WI38 (cell line): ENCODE data around the gene DNAH1.

Source experiments
- H3K4me3 ChIP-seq: 2 replicates; pipeline ENCODE4 v1.5.1; 2011; ENCODE audit warnings: low read depth, mild to moderate bottlenecking, control low read depth, low read length
- TF ChIP-seq, protein P1 (sequence below): IDR thresholded peaks from 2 replicates; pipeline ENCODE4 v1.5.1; 2012; ENCODE audit warnings: low read depth, mild to moderate bottlenecking, control low read depth, low read length

Gene DNAH1

DNA sequence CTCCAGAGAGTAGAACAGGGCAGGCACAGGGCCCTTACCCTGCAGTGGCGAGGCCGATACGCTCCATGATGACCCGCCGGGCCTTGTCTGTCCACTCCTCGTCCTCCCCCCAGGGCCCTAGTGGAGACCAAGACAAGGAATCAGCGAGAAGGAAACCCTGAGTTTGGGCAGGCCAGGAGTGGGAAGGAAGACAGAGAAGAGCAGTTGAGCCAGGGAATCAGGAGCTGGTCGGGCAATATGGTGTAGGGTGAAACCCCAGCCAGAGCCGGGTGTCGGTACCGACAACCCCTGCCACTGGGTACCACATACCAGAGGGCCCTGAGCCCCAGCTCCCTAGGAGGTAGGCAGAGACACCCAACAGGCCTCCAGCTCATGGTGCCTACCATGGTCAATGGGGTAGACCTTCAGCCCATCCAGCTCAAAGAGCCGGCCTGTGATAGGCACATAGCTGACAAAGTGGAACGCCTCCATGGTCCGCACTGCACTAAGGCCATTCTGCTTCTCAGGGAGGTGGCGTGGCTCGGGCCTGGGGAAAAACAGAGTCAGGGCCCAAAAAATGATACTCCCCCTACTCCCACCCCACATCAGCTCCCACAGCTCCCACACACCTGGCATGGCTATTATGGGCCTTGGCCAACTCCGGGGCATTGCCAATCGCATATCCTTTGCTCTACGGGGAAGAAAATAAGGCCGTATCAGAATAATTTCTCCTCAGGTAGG, 90.8 kb downstream of the DNAH1 start:
- no peak overlapping the region for H3K4me3 ChIP-seq
- TF ChIP-seq, protein P1, sequence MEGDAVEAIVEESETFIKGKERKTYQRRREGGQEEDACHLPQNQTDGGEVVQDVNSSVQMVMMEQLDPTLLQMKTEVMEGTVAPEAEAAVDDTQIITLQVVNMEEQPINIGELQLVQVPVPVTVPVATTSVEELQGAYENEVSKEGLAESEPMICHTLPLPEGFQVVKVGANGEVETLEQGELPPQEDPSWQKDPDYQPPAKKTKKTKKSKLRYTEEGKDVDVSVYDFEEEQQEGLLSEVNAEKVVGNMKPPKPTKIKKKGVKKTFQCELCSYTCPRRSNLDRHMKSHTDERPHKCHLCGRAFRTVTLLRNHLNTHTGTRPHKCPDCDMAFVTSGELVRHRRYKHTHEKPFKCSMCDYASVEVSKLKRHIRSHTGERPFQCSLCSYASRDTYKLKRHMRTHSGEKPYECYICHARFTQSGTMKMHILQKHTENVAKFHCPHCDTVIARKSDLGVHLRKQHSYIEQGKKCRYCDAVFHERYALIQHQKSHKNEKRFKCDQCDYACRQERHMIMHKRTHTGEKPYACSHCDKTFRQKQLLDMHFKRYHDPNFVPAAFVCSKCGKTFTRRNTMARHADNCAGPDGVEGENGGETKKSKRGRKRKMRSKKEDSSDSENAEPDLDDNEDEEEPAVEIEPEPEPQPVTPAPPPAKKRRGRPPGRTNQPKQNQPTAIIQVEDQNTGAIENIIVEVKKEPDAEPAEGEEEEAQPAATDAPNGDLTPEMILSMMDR, result no peak

DNA sequence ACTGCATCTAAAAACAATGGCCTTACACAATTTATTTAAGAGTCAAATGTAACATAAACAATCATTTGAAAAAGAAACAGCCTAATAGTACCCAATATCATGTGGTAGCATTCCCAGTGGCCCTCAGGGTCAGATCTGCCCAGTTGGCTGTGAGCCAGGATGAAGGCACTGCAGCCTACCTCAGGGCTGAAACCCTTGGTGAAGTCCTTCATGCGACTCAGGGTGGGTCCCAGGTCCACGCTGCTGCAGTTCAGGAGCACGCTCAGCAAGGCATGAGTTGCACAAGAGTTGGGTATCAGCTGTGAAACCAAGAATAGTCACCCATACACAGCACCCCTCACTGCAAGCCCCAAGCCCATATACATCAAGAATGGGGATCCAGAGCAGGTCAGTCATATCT, 91.7 kb downstream of the DNAH1 start:
- TF ChIP-seq, protein P1, result no peak
- no peak overlapping the region for H3K4me3 ChIP-seq

DNA sequence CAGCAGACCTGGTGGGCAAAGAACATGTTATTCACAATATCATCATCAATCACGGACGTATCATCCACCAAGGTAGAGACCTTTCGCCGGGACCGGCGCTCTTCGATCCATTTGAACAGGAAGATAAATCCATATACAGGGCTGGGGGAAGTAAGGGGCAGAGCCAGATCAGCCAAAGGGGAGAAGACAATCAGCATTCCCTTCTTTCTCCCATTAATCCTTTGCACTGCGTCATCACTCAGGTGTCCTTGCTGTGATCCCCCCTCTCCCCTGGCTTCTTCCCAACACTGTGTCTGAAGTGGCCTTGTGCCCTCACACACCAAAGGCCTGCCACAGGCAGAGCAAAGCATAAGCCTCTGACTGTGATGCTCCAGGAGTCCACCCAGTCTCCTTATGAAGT, 92.3 kb downstream of the DNAH1 start:
- H3K4me3 ChIP-seq, result peak overlapping the region; percentile 97
- TF ChIP-seq, protein P1, result no peak

DNA sequence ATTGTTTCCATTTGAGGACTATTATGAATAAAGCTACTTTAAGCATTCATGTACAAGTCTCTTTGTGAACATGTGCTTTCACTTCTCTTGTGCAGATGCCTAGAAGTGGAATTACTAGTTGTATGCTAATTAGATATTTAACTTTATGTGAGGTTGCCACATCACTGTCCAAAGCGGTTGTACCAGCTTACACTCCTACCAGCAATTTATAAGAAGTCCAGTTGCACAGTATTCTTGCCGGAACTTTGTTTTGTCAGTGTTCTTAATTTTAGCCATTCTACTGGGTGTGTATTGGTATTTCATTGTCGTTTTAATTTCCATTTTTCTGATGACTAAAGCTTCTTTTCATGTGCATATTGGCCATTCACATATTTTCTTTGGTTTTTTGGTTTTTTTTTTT, 99.7 kb downstream of the DNAH1 start:
- TF ChIP-seq, protein P1, result no peak
- H3K4me3 ChIP-seq, result no peak overlapping the region

DNA sequence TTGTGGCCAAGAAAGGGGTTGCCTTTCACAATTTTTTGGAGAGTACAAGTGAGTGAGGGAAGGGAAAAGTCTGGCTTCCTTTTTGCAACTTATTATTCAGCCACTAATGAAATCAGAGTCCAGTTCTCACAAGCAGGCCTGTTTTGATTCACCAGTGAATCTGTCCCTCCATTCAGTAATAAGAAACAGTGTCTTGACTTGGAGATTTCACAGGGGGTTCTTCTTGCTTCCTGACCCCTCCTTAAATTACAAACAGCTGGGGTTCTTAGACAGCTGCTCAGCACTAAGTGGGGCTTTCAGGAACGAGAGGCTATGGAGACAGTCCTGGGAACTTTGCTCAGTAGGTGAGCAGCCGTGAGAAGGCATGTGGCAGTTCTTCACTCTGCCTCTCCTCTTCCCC, 104.3 kb downstream of the DNAH1 start:
- no peak overlapping the region for H3K4me3 ChIP-seq
- TF ChIP-seq, protein P1, result no peak

DNA sequence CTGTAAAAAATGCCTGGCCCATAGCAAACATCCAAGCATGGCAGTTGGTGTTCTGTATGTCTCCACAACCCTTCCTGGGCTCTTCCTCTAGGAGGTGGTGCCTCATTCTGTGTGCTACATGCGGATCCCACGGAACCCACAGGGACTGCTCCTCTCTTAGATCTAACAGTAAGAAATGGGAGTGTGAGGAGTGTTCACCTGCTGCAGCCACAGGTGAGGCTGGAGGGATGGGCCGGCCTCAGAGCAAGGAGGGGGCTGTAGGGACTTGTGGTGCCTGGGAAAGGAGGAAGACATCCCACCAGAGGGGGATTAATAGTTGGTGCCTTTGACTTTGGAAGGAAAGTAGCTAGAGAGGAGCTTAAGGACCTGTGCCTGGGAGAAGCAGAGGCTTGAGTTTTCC, 106.5 kb downstream of the DNAH1 start:
- TF ChIP-seq, protein P1, result no peak
- H3K4me3 ChIP-seq, result no peak overlapping the region

DNA sequence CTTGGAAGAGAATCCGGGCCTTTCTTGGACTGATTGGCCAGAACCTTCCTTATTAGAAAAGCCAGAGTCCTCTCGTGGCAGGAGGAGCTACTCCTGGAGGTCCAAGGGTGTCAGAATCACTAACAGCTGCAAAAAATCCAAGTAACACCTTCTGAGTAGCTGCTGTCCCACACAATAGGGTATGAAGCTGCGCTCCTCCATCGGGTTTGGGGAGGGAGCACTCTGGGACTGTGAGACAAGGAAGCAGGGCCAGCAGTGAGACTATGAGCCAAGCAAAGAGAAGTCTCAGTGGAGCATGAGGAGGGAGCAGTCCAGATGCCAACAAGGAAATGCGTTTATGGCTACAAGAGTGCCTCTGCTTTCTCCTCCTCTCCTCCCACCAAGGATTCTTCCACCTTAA, 107.1 kb downstream of the DNAH1 start:
- no peak overlapping the region for H3K4me3 ChIP-seq
- TF ChIP-seq, protein P1, result no peak
